Panc1 (cell line): ENCODE measurements around the gene KCNMB2.
"Not testable (repeated sequence)": the region's sequence is repeated elsewhere in the genome, so short reads cannot be mapped to it uniquely, and the experiment has no call there.

Experiments
- POLR2AphosphoS5 ChIP-seq: IDR thresholded peaks from 2 replicates; pipeline ENCODE4 v1.6.1; 2012; ENCODE audit warnings: mild to moderate bottlenecking, low read depth, low read length, moderate library complexity
- SIN3A ChIP-seq: IDR thresholded peaks from 2 replicates; pipeline ENCODE4 v1.6.1; 2012; ENCODE audit warnings: low read depth, mild to moderate bottlenecking, low read length, moderate library complexity, borderline replicate concordance; ENCODE audit not compliant: insufficient read depth
- TCF7L2 ChIP-seq: IDR thresholded peaks from 2 replicates; pipeline ENCODE4 v1.6.1; 2011; ENCODE audit warnings: mild to moderate bottlenecking, low read depth, low read length, inconsistent platforms
- TF ChIP-seq, protein P1 (sequence below): fragments of 450-650 bp; IDR thresholded peaks from 2 replicates; pipeline ENCODE4 v1.5.1; 2017; ENCODE audit warnings: mild to moderate bottlenecking
- TF ChIP-seq, protein P2 (sequence below), 2 experiments: IDR thresholded peaks; 2 replicates each; pipeline ENCODE4 v1.6.1; 2011 to 2012; ENCODE audit warnings: low read depth in 2 of 2, control low read depth in 1 of 2, low read length in 1 of 2, mild to moderate bottlenecking in 1 of 2, moderate library complexity in 1 of 2; ENCODE audit not compliant: insufficient read depth in 1 of 2

DNA sequence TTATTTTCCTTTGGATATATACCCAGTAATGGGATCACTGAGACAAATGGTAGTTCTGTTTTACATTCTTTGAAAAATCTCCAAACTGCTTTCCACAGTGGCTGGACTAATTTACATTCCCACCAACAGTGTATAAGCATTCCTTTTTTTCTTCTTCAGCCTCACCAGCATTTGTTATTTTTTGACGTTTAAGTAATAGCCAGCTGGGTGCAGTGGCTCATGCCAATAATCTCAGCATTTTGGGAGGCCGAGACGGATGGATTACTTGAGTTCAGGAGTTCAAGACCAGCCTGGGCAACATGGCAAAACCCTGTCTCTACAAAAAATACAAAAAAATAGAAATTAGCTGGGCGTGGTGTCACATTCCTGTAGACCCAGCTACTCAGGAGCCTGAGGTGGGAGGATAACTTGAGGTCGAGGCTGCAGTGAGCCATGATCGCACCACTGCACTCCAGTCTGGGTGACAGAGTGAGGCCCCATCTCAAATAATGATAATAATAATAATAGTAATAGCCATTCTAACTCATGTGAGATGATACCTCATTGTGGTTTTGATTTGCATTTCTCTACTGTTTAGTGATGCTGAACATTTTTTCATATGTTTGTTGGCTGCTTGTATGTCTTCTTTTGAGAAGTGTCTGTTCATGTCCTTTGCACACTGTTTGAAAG is 21.0 kb upstream of the KCNMB2 start:
- TF ChIP-seq SIN3A, POLR2AphosphoS5, TCF7L2: not testable (repeated sequence)
- TF ChIP-seq, protein P1, sequence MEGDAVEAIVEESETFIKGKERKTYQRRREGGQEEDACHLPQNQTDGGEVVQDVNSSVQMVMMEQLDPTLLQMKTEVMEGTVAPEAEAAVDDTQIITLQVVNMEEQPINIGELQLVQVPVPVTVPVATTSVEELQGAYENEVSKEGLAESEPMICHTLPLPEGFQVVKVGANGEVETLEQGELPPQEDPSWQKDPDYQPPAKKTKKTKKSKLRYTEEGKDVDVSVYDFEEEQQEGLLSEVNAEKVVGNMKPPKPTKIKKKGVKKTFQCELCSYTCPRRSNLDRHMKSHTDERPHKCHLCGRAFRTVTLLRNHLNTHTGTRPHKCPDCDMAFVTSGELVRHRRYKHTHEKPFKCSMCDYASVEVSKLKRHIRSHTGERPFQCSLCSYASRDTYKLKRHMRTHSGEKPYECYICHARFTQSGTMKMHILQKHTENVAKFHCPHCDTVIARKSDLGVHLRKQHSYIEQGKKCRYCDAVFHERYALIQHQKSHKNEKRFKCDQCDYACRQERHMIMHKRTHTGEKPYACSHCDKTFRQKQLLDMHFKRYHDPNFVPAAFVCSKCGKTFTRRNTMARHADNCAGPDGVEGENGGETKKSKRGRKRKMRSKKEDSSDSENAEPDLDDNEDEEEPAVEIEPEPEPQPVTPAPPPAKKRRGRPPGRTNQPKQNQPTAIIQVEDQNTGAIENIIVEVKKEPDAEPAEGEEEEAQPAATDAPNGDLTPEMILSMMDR, result not testable (repeated sequence)
- TF ChIP-seq, protein P2, sequence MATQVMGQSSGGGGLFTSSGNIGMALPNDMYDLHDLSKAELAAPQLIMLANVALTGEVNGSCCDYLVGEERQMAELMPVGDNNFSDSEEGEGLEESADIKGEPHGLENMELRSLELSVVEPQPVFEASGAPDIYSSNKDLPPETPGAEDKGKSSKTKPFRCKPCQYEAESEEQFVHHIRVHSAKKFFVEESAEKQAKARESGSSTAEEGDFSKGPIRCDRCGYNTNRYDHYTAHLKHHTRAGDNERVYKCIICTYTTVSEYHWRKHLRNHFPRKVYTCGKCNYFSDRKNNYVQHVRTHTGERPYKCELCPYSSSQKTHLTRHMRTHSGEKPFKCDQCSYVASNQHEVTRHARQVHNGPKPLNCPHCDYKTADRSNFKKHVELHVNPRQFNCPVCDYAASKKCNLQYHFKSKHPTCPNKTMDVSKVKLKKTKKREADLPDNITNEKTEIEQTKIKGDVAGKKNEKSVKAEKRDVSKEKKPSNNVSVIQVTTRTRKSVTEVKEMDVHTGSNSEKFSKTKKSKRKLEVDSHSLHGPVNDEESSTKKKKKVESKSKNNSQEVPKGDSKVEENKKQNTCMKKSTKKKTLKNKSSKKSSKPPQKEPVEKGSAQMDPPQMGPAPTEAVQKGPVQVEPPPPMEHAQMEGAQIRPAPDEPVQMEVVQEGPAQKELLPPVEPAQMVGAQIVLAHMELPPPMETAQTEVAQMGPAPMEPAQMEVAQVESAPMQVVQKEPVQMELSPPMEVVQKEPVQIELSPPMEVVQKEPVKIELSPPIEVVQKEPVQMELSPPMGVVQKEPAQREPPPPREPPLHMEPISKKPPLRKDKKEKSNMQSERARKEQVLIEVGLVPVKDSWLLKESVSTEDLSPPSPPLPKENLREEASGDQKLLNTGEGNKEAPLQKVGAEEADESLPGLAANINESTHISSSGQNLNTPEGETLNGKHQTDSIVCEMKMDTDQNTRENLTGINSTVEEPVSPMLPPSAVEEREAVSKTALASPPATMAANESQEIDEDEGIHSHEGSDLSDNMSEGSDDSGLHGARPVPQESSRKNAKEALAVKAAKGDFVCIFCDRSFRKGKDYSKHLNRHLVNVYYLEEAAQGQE (IDR thresholded peaks at IDR 0.05; ENCODE audit: insufficient read depth in 1 of 2, low read depth in 2 of 2, low read length in 1 of 2), result not testable (repeated sequence)
